AG08396 (cell line): Measurements from ENCODE around the gene LRRC27.
A peak's percentile ranks its signal among the peaks of the same experiment; 100 is the strongest.

Experiments used
- DNase-seq: peaks from one replicate; pipeline ENCODE4 v3.0.0; 2012; ENCODE audit warnings: low spot score, mixed read lengths

LRRC27 gene

DNA sequence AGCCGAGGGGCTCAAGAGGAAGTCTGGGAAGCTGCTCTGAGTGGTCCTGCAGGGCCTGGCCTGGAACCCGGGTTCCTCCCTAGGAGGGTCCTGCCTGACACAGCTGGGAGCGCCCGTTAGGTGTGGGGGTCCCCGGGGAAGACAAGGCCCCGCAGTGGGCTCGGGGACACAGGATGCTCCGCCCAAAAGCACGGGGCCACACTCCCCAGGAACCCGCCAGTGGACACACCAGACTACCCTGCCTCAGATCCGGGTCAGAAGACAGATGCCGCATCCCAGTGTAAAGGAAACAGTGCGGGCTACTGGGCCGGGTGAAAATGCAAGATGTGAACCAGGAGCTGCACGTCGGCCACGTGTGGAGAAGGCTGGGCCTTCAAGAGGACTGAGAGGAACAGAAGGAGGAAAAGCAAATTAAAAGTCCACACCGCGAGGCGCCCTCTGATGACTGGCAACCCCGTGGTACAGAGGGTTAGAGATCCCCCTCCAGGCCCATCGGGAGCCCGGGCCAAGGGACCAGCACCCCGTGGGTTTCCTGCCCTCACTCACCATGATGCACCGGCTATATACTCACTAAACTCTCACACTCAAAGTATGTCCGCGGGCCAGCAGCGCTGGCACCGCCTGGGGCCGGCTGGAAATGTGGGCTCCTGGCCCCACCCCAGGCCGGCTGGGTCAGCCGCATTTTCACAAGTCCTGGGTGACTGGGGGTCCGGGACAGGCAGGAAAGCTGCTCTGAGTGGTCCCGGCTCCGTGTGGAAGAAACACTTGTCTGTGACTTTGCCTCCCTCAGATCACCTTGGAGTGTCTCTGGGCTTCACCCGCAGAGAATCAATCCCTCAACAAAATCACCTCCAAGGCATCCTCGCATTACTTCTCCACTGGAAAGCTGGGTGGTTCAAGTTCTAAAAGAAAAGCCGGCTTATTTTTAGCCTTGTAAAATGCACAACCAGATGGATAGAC, 30.3 kb upstream of the LRRC27 start:
- no peak for DNase-seq

- DNase-seq: no peak
These were observed 29.3 kb upstream of the LRRC27 start for GRCh38 chr10:132302421-132303310.

DNA sequence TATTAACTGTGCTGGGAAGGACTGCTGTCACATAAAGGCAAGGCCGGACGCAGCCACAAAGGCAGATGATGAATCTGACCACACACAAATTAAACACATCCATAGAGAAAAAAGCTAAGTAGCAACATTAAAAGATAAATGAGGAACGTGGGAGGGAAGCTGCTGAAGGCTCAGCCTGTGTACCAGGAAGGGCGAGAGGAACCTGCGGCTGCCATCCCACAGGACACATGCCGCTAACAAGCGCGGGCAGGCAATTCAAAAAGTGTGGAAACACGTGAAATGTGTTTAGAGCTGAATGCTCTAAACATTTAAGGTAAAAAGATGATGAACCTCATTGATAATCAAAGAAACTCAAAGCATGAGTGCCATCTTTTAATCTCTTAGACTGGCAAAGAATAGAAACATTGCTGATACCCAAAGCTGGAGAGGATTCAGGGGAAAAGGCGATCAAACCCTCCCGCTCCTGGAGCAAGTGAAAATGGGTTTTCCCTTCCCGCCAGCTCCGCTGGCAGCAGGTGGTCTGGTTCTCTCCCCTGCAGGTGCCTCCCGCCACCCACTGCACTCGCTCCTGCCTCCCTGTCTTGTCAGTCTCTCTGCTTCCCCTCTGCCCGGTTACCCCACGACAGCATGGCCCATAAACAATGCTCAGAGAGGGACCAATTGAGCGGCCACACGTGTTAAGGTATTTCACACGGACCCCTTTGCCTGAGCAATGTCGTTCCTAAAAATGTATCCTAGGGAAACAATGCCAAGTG, 28.5 kb upstream of the LRRC27 start:
- DNase-seq: no peak

DNA sequence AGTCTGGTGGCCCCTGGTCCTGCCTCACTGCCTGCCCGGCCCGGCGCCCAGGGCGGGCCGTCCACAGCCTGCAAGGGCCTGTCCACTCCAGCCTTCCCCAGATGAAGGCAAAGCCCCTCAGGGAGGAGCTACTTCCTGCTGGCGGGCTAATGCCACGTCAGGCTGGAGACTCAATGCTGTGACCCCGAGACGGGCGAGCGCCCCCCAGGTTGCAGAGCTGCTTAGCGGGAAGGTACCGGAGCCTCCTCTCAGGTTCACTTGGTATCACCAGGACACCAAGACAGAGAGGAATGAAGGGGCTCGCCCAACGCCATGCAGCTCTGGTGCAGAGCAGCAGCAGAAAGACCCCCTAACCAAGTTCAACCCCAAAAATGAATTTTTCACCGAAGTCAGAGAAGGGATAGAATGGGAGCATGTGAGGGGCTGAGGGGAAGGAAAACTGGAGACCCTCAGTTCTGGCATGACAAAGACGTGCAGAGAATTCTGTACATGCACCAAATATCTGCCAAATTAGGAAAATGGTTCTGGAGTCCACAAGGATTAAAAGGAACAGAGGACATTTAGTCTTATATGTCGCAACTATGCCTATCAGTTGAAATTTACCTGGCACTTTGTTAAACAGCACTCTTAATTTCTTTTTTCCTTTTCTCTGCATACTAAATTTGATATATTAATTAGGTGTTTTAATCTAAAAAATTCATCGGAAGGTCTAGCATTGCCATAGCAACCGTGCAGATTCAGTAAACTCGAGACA, 27.1 kb upstream of the LRRC27 start:
- DNase-seq: no peak

DNA sequence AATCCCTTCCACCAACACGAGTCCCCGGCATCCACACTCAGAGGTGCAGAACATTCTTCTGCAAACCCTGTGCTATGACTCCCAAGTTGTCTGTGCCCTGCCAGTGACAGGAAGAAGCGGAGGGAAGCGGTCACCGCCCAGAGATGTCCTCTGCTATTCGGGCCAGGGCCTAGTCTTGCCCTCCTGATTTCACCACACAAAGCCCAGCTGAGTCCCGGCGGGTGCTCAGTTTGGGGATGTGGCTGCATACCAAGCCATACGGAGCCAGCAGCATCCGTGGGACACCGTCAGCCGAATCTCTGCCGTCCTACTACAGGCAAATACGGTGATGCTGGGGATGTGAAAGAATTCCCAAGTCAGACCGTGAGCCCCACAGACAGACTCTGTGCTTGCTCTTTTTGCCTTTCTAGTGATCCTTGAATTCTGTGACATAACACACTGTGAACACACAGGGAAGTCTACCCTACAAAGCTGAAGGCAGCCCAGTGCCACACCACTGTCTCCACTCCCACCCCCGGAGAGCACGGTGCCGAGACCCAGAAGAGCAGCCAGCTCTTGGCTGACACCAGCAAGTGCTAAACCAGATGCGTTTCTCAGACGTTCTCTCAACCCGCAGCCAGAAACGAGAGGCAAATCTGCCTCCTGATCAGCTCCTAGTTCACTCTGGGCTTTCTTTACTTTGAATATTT, 26.2 kb upstream of the LRRC27 start:
- DNase-seq: no peak

DNA sequence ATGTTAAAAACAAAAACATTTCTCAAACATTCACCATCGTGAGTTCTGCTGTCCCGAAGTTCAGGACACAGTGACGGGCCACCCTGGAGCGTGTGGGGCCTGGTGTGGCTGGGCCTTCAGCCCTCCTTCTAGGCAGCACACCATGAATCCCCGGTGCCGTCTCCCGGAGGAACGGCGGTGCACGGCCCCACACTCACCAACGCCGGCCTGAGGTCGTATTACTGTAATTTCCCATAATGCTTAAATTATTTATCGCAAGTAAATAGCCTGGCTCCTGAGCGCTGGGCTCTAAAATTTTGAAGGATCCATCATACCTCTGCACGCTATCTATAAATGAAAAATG, 25.7 kb upstream of the LRRC27 start:
- no peak for DNase-seq

- DNase-seq: no peak
These were observed 24.9 kb upstream of the LRRC27 start for GRCh38 chr10:132306864-132307751.

DNA sequence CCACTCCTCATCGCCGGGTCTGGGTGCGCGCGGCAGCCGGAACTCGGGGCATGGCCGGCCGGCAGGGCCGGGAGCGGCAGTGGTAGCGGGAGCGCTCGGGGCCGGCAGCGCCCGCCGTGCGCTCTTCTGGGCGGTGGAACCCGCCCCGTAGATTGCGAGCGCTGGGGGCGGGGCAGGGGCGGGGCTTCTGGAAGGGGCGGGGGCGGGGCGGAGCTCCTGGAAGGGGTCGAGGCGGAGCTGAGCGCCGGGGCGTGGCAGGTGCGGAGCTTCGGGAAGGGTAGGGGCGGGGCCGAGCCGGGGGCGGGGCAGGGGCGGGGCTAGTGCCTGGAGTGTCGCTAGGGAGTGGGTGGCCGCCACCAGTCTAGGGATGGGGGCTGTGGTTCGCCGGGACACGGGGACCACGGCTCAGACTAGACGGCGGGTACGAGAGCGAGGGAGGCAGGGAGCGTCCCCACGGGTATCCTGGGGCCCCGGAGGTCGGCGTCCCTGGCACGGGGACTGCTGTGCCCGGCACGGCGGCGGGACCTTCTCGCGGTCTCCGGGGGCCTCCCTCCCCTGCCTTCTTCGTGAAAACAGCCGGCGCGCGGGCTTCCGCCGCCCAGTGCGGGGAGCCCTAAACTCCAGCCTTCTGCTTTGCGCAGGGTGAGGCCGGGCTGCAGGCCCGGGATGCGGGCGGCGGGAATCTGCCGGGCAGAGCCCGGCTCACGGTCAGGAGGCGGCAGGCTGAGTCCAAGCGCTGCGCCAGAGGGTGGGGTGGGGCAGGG, 24.0 kb upstream of the LRRC27 start, which contains the start of gene STK32C:
Gene STK32C (minus strand): TSS at position 128 of the 764 bp plus-strand sequence. CDS start 117 bp downstream, at position 11.
- peak; percentile 100 for DNase-seq

DNA sequence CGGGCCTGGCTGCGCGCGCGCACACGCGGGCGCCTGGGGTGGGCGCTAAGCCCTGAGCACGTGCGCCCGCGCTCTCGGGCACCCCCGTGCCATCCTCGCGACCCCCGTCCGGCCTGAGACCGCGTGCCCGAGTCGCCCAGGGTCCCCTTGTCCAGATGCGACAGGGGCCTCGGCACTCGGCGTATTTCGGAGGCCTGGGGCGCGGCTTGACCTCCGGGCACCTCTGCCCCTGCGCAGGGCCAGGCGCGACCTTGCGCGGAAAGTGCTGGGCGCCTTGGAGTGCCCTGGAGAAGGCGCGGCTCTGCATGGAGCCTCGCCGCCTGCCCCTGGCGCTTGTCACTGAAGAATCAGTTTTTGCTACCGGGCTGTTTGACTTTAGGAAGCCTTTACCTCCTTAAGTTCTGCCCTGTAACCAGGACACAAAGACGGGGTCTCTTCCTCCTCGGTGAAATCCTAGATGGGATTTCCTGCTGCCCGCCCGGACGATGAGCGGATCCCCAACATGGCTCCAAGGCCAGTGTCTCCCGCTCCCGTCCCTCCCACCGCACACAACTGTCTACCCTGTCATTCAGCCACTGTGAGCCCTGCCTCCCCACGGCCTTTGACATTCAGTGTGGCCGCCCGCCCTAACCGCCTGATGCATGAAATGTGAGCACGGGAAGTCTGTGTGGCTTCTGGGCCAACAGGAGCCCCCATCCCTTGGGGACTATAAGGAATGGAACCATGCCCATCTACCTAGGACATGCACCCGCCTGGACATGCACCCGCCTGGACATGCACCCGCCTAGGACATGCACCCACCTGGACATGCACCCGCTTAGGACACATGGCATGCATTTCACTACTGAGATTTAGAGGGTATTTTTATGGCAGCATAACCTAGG, 23.2 kb upstream of the LRRC27 start:
- no peak for DNase-seq

GRCh38 chr10:132309471-132309865, 22.5 kb upstream of the LRRC27 start:
- DNase-seq: no peak

- DNase-seq: no peak
These were observed 22.0 kb upstream of the LRRC27 start for GRCh38 chr10:132309879-132310591.

GRCh38 chr10:132310701-132311337, 21.2 kb upstream of the LRRC27 start:
- DNase-seq: no peak

GRCh38 chr10:132311338-132311939, 20.6 kb upstream of the LRRC27 start:
- DNase-seq: no peak

GRCh38 chr10:132313305-132313704, 18.7 kb upstream of the LRRC27 start:
- DNase-seq: no peak

- no peak for DNase-seq
These were observed 18.1 kb upstream of the LRRC27 start for GRCh38 chr10:132313865-132314264.

DNA sequence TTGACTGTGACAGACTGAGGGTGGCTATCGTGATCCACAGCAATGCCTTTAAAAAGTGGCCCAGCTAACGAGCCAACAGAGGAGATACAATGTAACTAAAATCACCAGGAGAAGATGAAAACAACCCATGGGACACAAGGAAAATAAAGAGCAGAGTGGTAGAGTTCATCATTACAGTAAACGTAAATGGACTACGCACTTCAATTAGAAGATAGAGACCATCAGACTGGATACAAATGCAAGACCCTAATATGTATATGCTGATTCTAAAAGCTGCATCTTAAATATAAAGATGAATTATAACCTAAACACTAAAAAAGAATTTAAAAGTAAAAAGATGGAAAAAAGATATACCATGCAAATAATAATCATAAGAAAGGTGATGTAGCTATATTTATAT, 17.7 kb upstream of the LRRC27 start:
- no peak for DNase-seq
